GM12878 (cell line): Measurements from ENCODE around the gene LRRC10B. TPM values are rescaled to one million over a fixed set of nuclear protein-coding genes. Genes with fewer than 3 reads are reported as not detected.
A peak's percentile ranks its signal among the peaks of the same experiment; 100 is the strongest.

Experiments used
- ATAC-seq: fragments of 200-7000 bp; cut with Tn5 transposase; 3 replicates; pipeline ENCODE4 v1.9.1; 2020; ENCODE audit warnings: mild to moderate bottlenecking, moderate library complexity
- BruUV-seq: library from RNA; stranded (reverse); fragments of 400-500 nt; replicated peaks from 2 replicates; lab custom pipeline; 2021; lab: Mats Ljungman, UMichigan
- CTCF ChIA-PET: fragments of 300-600 bp; sonication (Branson Sonifier 250); formaldehyde crosslinking; extraction: SDS; loops from one replicate; lab custom pipeline; 2021; ENCODE audit warnings: inconsistent platforms; lab: Yijun Ruan, JAX
- POLR2A ChIA-PET: fragments of 350-600 bp; formaldehyde crosslinking; extraction: SDS; loops from one replicate; lab custom pipeline; 2021; ENCODE audit warnings: inconsistent platforms; lab: Charles Lee
- RAD21 ChIA-PET: fragments of 300-600 bp; sonication (Branson Sonifier 250); formaldehyde crosslinking; loops from one replicate; lab custom pipeline; 2023; ENCODE audit warnings: antibody characterized with exemption; ENCODE audit not compliant: unreplicated experiment; lab: Charles Lee
- SMC1A ChIA-PET: fragments of 300-600 bp; sonication (Branson Sonifier 250); formaldehyde crosslinking; loops from one replicate; lab custom pipeline; 2023; ENCODE audit not compliant: unreplicated experiment, uncharacterized antibody; lab: Charles Lee
- DNase-seq: peaks from one replicate; pipeline ENCODE4 v3.0.0-alpha.2; 2011; ENCODE audit warnings: low read depth, low spot score
- FAIRE-seq: peaks from 3 replicates; lab custom pipeline; 2011; peaks lifted over from hg19 to GRCh38; lab: Jason Lieb, UNC
- H2AFZ ChIP-seq: 2 replicates; pipeline ENCODE4 v1.6.0; 2011; ENCODE audit warnings: low read depth, low read length, control low read depth; ENCODE audit not compliant: control insufficient read depth
- H3K27ac ChIP-seq: 2 replicates; pipeline ENCODE4 v1.5.1; 2011; ENCODE audit warnings: control low read depth; ENCODE audit not compliant: control insufficient read depth, insufficient read depth
- H3K27me3 ChIP-seq, 2 experiments: replicated peaks in 1 of 2; 2 replicates each; pipeline versions ENCODE4 v1.6.0 to v1.6.1; 2011; ENCODE audit warnings: low read length in 1 of 2; ENCODE audit not compliant: control insufficient read depth in 2 of 2, insufficient read depth in 2 of 2
- H3K36me3 ChIP-seq, 2 experiments: 2 replicates each; pipeline ENCODE4 v1.5.1; 2011; ENCODE audit warnings: low read length in 1 of 2; ENCODE audit not compliant: control insufficient read depth in 2 of 2, insufficient read depth in 2 of 2
- H3K4me1 ChIP-seq: 2 replicates; pipeline ENCODE4 v1.6.1; 2011; ENCODE audit warnings: mild to moderate bottlenecking, low read length, moderate library complexity, mixed read lengths; ENCODE audit not compliant: control insufficient read depth, insufficient read depth
- H3K4me2 ChIP-seq: 2 replicates; pipeline ENCODE4 v1.6.0; 2011; ENCODE audit warnings: control low read depth; ENCODE audit not compliant: control insufficient read depth, insufficient read depth
- H3K4me3 ChIP-seq: fragments of 200-600 bp; sonication (generic); 2 replicates; pipeline ENCODE4 v1.5.1; 2016
- H3K79me2 ChIP-seq: 2 replicates; pipeline ENCODE4 v1.6.0; 2011; ENCODE audit warnings: low read length; ENCODE audit not compliant: control insufficient read depth, insufficient read depth
- H3K9ac ChIP-seq: 2 replicates; pipeline ENCODE4 v1.8.0; 2011; ENCODE audit warnings: low read length, control low read depth, mixed read lengths; ENCODE audit not compliant: control insufficient read depth, insufficient read depth
- H3K9me3 ChIP-seq: replicated peaks from 3 replicates; pipeline ENCODE4 v1.5.1; 2011; ENCODE audit warnings: mild to moderate bottlenecking, low read length; ENCODE audit not compliant: control insufficient read depth, insufficient read depth
- H4K20me1 ChIP-seq: 2 replicates; pipeline ENCODE4 v1.6.0; 2011; ENCODE audit not compliant: control insufficient read depth, insufficient read depth
- NR2C1 ChIP-seq: fragments of 450-650 bp; IDR thresholded peaks from 2 replicates; pipeline ENCODE4 v1.6.1; 2017; ENCODE audit warnings: antibody characterized with exemption, mild to moderate bottlenecking, moderate library complexity
- TAF1 ChIP-seq: IDR thresholded peaks from 2 replicates; pipeline ENCODE4 v1.6.1; 2011; ENCODE audit warnings: mild to moderate bottlenecking, low read depth, low read length, borderline replicate concordance
- WGBS: methylation state at CpG from one replicate; pipeline ENCODE4 v1.1.6; 2016; ENCODE audit warnings: low lambda C conversion rate; ENCODE audit not compliant: insufficient replicate concordance, insufficient coverage; ENCODE audit errors: missing lambda C conversion rate; 5-methylcytosine and 5-hydroxymethylcytosine counted together
- in situ Hi-C: fragments of 300-500 bp; cut with MboI; formaldehyde crosslinking; loops from 9 replicates; pipeline ENCODE4 v1.14.3; 2018; ENCODE audit warnings: mixed read lengths
- intact Hi-C: fragments of 100-400 bp; cut with micrococcal nuclease; formaldehyde crosslinking; loops from one replicate; pipeline ENCODE4 v1.14.2; 2022; ENCODE audit not compliant: unreplicated experiment
- microRNA counts: library from miRNA; unstranded; fragments of <30 nt; microRNA quantifications from one replicate; lab custom pipeline; 2016
- microRNA-seq: library from miRNA; unstranded; fragments of <30 nt; microRNA quantifications from one replicate; pipeline ENCODE4, GENCODE V29; 2018
- polyA plus RNA-seq, 11 experiments: library from polyadenylated mRNA; depleted of rRNA in 4 of 11; unstranded in 6 of 11; stranded (reverse) in 5 of 11; fragments of >200 nt; fragmentation: Nextera tagmentation in 4 of 11; fragmentation: Illumina TruSeq in 1 of 11; extraction: Ambion mirVana in 4 of 11; extraction: Trizol in 1 of 11; gene quantifications; 1 replicate in 1 of 11; 2 replicates in 10 of 11; pipeline versions ENCODE4 v1.2.1 to v1.2.3, GENCODE V29; 2011 to 2016; ENCODE audit warnings: inconsistent platforms in 2 of 11, missing spikeins in 2 of 11, low read depth in 1 of 11
- small RNA-seq: library from RNA; depleted of rRNA; stranded (forward); fragments of <200 nt; gene quantifications from one replicate; pipeline ENCODE3, GENCODE V24; 2014
- total RNA-seq, 4 experiments: library from RNA; depleted of rRNA in 3 of 4; stranded (reverse); fragments of >200 nt in 3 of 4; fragmentation: Illumina TruSeq in 1 of 4; extraction: Trizol in 1 of 4; gene quantifications; 2 replicates each; pipeline versions ENCODE4 v1.2.1 to v1.2.3, GENCODE V29; 2013 to 2021

LRRC10B gene
- total and polyA plus RNA-seq, 10 of the 15 experiments (the other 5 are each of a cell fraction or from before 2014, with no cell fraction given) = not detected

DNA sequence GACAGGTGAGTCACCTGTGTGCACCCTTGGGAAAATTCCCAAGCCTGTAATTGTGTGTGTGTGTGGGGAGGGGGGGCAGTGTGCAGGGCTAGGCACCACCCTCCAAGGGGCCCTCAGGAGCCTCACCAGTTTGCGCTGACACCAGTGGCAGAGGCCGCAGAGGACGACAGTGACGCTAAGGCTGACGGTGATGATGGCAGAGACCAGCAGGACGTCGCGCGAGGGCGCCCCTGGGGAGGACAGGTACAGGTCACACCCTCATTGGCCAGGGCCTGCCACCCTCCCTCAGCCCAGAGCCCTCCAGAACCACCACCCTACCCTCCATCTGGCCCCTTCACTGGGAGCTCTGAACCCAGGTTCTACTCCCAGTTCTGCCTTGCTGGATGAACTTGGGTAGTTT, 47.4 kb downstream of the LRRC10B start:
- Histone ChIP-seq H3K36me3 (no peaks in the 10 kb centered on the region), H3K4me1 (no peaks in the 10 kb centered on the region), H3K9me3 (no peaks in the 10 kb centered on the region), H3K9ac (no peak overlapping the region), H3K4me3 (no peak overlapping the region)
- RAD21 ChIA-PET = no interaction called here
- in situ Hi-C loops = no loop called here
- BruUV-seq = no TSS peak
- DNase-seq = no peak
- no peak for TF ChIP-seq TAF1
- TF ChIP-seq, all 136 proteins: peak for 0
- SMC1A ChIA-PET = no interaction called here
- no peak for FAIRE-seq
- 52% methylated on average over 10 of the region's 10 CpGs for WGBS
- intact Hi-C loops = no loop called here
- Histone ChIP-seq H3K27me3 (peaks cover 6% of the 10 kb centered on the region in 2 experiments), H4K20me1 (no peaks in the 10 kb centered on the region; the same call in 1 of the 2 replicates), H3K79me2 (no peaks in the 10 kb centered on the region), H3K27ac (no peak overlapping the region), H2AFZ (no peak overlapping the region), H3K4me2 (no peak overlapping the region)
- CTCF ChIA-PET = no interaction called here
- POLR2A ChIA-PET = no interaction called here
- ATAC-seq = no peak

DNA sequence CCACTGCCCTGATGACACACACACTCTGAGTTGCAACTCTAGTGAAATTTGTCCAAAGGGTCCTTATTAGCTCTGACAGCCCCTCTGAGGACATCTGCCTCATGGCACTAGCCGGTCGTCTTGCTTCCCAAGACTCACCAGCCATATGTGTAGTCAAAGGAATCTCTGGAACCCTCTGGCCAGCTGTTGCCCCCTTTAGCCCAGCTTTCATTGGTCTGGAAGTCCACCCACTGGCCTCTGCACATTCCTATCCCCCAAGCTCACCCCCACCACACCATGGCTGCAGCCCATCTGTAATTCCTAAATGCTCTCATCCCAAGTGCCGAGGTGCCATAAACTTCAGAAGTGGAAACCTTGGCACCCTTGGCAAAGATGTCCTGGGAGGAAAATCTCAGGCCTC, 48.1 kb downstream of the LRRC10B start:
- Histone ChIP-seq H3K9me3 (no peaks in the 10 kb centered on the region), H4K20me1 (no peaks in the 10 kb centered on the region; the same call in 1 of the 2 replicates), H3K79me2 (no peaks in the 10 kb centered on the region), H3K27ac (no peak overlapping the region), H2AFZ (no peak overlapping the region), H3K36me3 (no peaks in the 10 kb centered on the region), H3K9ac (no peak overlapping the region), H3K4me2 (no peak overlapping the region), H3K4me3 (no peak overlapping the region), H3K4me1 (no peaks in the 10 kb centered on the region), H3K27me3 (peaks cover 6% of the 10 kb centered on the region in 2 experiments; a peak in 3 of 4 replicates)
- ChIA-PET RAD21 (no interaction called here), CTCF (no interaction called here), POLR2A (no interaction called here), SMC1A (interaction anchor here (0.6 kb wide), 1 partner anchor 534 kb away, joined by 3 read pairs; no protein-coding TSS in a partner anchor)
- TF ChIP-seq NR2C1 = no peak
- DNase-seq = no peak
- ATAC-seq = no peak
- in situ Hi-C loops (no loop called here), intact Hi-C loops (no loop called here)
- no peak for FAIRE-seq
- 77% methylated on average over 3 of the region's 3 CpGs for WGBS
- no TSS peak for BruUV-seq

MicroRNAs within 50 kb of the gene (microRNA counts, 767-probe panel; counts per million panel counts)
- 977 counts per million, percentile 26 among the panel's probes with 10 or more counts for microRNA hsa-miR-4488 (lab: Ali Mortazavi, UCI)

Small RNA genes within 50 kb of the gene (microRNA-seq; reads per million reads assigned to microRNA genes)
- gene MIR4488 = not detected

Small RNA genes within 50 kb of the gene (small RNA-seq; reads per million reads assigned to genes)
- not detected for gene MIR4488

Other genes with a start within 250 kb of the LRRC10B start
Only the 7 nearest of the 11 such genes appear.
- gene CYB561A3, start 146.9 kb upstream of the LRRC10B start, total RNA-seq (2014; rRNA removed) = 77.2 and 84.6 TPM in 2 replicates
- 46.7 and 48.2 TPM in 2 replicates for gene CYB561A3, start 146.9 kb upstream of the LRRC10B start, total RNA-seq (2014; rRNA removed; fragmentation: Illumina TruSeq; extraction: Trizol)
- 76.0 and 92.2 TPM in 2 replicates for gene CYB561A3, start 146.9 kb upstream of the LRRC10B start, total RNA-seq (2021)
- gene CYB561A3, start 146.9 kb upstream of the LRRC10B start, polyA plus RNA-seq (2011; rRNA removed) = 26.7 and 44.9 TPM in 2 replicates
- gene CYB561A3, start 146.9 kb upstream of the LRRC10B start, polyA plus RNA-seq (2014; fragmentation: Illumina TruSeq; extraction: Trizol) = 36.7 and 76.4 TPM in 2 replicates
- 10 to 100 TPM; 40.1 to 53.5 TPM for gene CYB561A3, start 146.9 kb upstream of the LRRC10B start, polyA plus RNA-seq (2014; fragmentation: Nextera tagmentation; extraction: Ambion mirVana)
- gene CYB561A3, start 146.9 kb upstream of the LRRC10B start, polyA plus RNA-seq (2014; rRNA removed) = 72.4 and 81.2 TPM in 2 replicates
- gene CYB561A3, start 146.9 kb upstream of the LRRC10B start, polyA plus RNA-seq (2016; fragmentation: Nextera tagmentation; extraction: Ambion mirVana) = 100 to 1,000 TPM; 152 to 169 TPM
- gene TMEM138, start 146.4 kb upstream of the LRRC10B start, total RNA-seq (2014; rRNA removed) = 28.5 and 30.1 TPM in 2 replicates
- 37.4 and 43.0 TPM in 2 replicates for gene TMEM138, start 146.4 kb upstream of the LRRC10B start, total RNA-seq (2014; rRNA removed; fragmentation: Illumina TruSeq; extraction: Trizol)
- gene TMEM138, start 146.4 kb upstream of the LRRC10B start, total RNA-seq (2021) = 44.5 and 47.6 TPM in 2 replicates
- 93.6 and 116 TPM in 2 replicates for gene TMEM138, start 146.4 kb upstream of the LRRC10B start, polyA plus RNA-seq (2011; rRNA removed)
- gene TMEM138, start 146.4 kb upstream of the LRRC10B start, polyA plus RNA-seq (2014; fragmentation: Illumina TruSeq; extraction: Trizol) = 72.8 and 82.6 TPM in 2 replicates
- 10 to 100 TPM; 64.2 to 87.2 TPM for gene TMEM138, start 146.4 kb upstream of the LRRC10B start, polyA plus RNA-seq (2014; fragmentation: Nextera tagmentation; extraction: Ambion mirVana)
- gene TMEM138, start 146.4 kb upstream of the LRRC10B start, polyA plus RNA-seq (2014; rRNA removed) = 46.4 and 48.2 TPM in 2 replicates
- gene TMEM138, start 146.4 kb upstream of the LRRC10B start, polyA plus RNA-seq (2016; fragmentation: Nextera tagmentation; extraction: Ambion mirVana) = 10 to 100 TPM; 83.5 to 86.3 TPM
- gene TMEM216, start 116.2 kb upstream of the LRRC10B start, total RNA-seq (2014; rRNA removed) = 10.2 and 11.3 TPM in 2 replicates
- 9.3 and 10.2 TPM in 2 replicates for gene TMEM216, start 116.2 kb upstream of the LRRC10B start, total RNA-seq (2014; rRNA removed; fragmentation: Illumina TruSeq; extraction: Trizol)
- gene TMEM216, start 116.2 kb upstream of the LRRC10B start, total RNA-seq (2021) = 6.4 and 7.8 TPM in 2 replicates
- gene TMEM216, start 116.2 kb upstream of the LRRC10B start, polyA plus RNA-seq (2011; rRNA removed) = 32.1 and 40.2 TPM in 2 replicates
- gene TMEM216, start 116.2 kb upstream of the LRRC10B start, polyA plus RNA-seq (2014; fragmentation: Illumina TruSeq; extraction: Trizol) = 17.3 and 20.4 TPM in 2 replicates
- gene TMEM216, start 116.2 kb upstream of the LRRC10B start, polyA plus RNA-seq (2014; fragmentation: Nextera tagmentation; extraction: Ambion mirVana) = 10 to 100 TPM; 25.6 to 40.7 TPM
- gene TMEM216, start 116.2 kb upstream of the LRRC10B start, polyA plus RNA-seq (2014; rRNA removed) = 16.0 and 19.1 TPM in 2 replicates
- 10 to 100 TPM; 21.1 to 24.7 TPM for gene TMEM216, start 116.2 kb upstream of the LRRC10B start, polyA plus RNA-seq (2016; fragmentation: Nextera tagmentation; extraction: Ambion mirVana)
- gene CPSF7, start 78.8 kb upstream of the LRRC10B start, total RNA-seq (2014; rRNA removed) = 31.8 TPM in 2 replicates
- gene CPSF7, start 78.8 kb upstream of the LRRC10B start, total RNA-seq (2014; rRNA removed; fragmentation: Illumina TruSeq; extraction: Trizol) = 41.9 and 42.4 TPM in 2 replicates
- gene CPSF7, start 78.8 kb upstream of the LRRC10B start, total RNA-seq (2021) = 80.2 and 89.0 TPM in 2 replicates
- 37.9 and 61.6 TPM in 2 replicates for gene CPSF7, start 78.8 kb upstream of the LRRC10B start, polyA plus RNA-seq (2011; rRNA removed)
- 93.1 and 107 TPM in 2 replicates for gene CPSF7, start 78.8 kb upstream of the LRRC10B start, polyA plus RNA-seq (2014; fragmentation: Illumina TruSeq; extraction: Trizol)
- 10 to 100 TPM; 14.9 to 21.9 TPM for gene CPSF7, start 78.8 kb upstream of the LRRC10B start, polyA plus RNA-seq (2014; fragmentation: Nextera tagmentation; extraction: Ambion mirVana)
- gene CPSF7, start 78.8 kb upstream of the LRRC10B start, polyA plus RNA-seq (2014; rRNA removed) = 65.9 and 66.8 TPM in 2 replicates
- 10 to 100 TPM; 60.3 to 67.0 TPM for gene CPSF7, start 78.8 kb upstream of the LRRC10B start, polyA plus RNA-seq (2016; fragmentation: Nextera tagmentation; extraction: Ambion mirVana)
- gene SDHAF2, start 78.6 kb upstream of the LRRC10B start, total RNA-seq (2014; rRNA removed) = 64.9 and 66.8 TPM in 2 replicates
- 30.6 and 32.5 TPM in 2 replicates for gene SDHAF2, start 78.6 kb upstream of the LRRC10B start, total RNA-seq (2014; rRNA removed; fragmentation: Illumina TruSeq; extraction: Trizol)
- gene SDHAF2, start 78.6 kb upstream of the LRRC10B start, total RNA-seq (2021) = 42.5 and 42.6 TPM in 2 replicates
- gene SDHAF2, start 78.6 kb upstream of the LRRC10B start, polyA plus RNA-seq (2011; rRNA removed) = 76.0 and 92.1 TPM in 2 replicates
- gene SDHAF2, start 78.6 kb upstream of the LRRC10B start, polyA plus RNA-seq (2014; fragmentation: Illumina TruSeq; extraction: Trizol) = 38.0 and 52.2 TPM in 2 replicates
- 100 to 1,000 TPM; 155 to 160 TPM for gene SDHAF2, start 78.6 kb upstream of the LRRC10B start, polyA plus RNA-seq (2014; fragmentation: Nextera tagmentation; extraction: Ambion mirVana)
- 70.2 and 72.0 TPM in 2 replicates for gene SDHAF2, start 78.6 kb upstream of the LRRC10B start, polyA plus RNA-seq (2014; rRNA removed)
- gene SDHAF2, start 78.6 kb upstream of the LRRC10B start, polyA plus RNA-seq (2016; fragmentation: Nextera tagmentation; extraction: Ambion mirVana) = 10 to 100 TPM; 86.4 to 93.5 TPM
- gene SYT7, start 72.3 kb downstream of the LRRC10B start, total RNA-seq (2014; rRNA removed) = not detected in 2 replicates
- gene SYT7, start 72.3 kb downstream of the LRRC10B start, total RNA-seq (2014; rRNA removed; fragmentation: Illumina TruSeq; extraction: Trizol) = not detected in 2 replicates
- not detected in 2 replicates for gene SYT7, start 72.3 kb downstream of the LRRC10B start, total RNA-seq (2021)
- not detected in 2 replicates for gene SYT7, start 72.3 kb downstream of the LRRC10B start, polyA plus RNA-seq (2011; rRNA removed)
- gene SYT7, start 72.3 kb downstream of the LRRC10B start, polyA plus RNA-seq (2014; fragmentation: Illumina TruSeq; extraction: Trizol) = not detected in 2 replicates
- gene SYT7, start 72.3 kb downstream of the LRRC10B start, polyA plus RNA-seq (2014; fragmentation: Nextera tagmentation; extraction: Ambion mirVana) = not detected
- gene SYT7, start 72.3 kb downstream of the LRRC10B start, polyA plus RNA-seq (2014; rRNA removed) = not detected in 2 replicates
- gene SYT7, start 72.3 kb downstream of the LRRC10B start, polyA plus RNA-seq (2016; fragmentation: Nextera tagmentation; extraction: Ambion mirVana) = not detected
- gene DAGLA, start 171.6 kb downstream of the LRRC10B start, total RNA-seq (2014; rRNA removed) = not detected in 2 replicates
- not detected in 2 replicates for gene DAGLA, start 171.6 kb downstream of the LRRC10B start, total RNA-seq (2014; rRNA removed; fragmentation: Illumina TruSeq; extraction: Trizol)
- gene DAGLA, start 171.6 kb downstream of the LRRC10B start, total RNA-seq (2021) = 0.05 TPM in 1 of 2 replicates, not detected in the other
- not detected in 2 replicates for gene DAGLA, start 171.6 kb downstream of the LRRC10B start, polyA plus RNA-seq (2011; rRNA removed)
- not detected in 2 replicates for gene DAGLA, start 171.6 kb downstream of the LRRC10B start, polyA plus RNA-seq (2014; fragmentation: Illumina TruSeq; extraction: Trizol)
- gene DAGLA, start 171.6 kb downstream of the LRRC10B start, polyA plus RNA-seq (2014; fragmentation: Nextera tagmentation; extraction: Ambion mirVana) = not detected
- not detected in 2 replicates for gene DAGLA, start 171.6 kb downstream of the LRRC10B start, polyA plus RNA-seq (2014; rRNA removed)
- gene DAGLA, start 171.6 kb downstream of the LRRC10B start, polyA plus RNA-seq (2016; fragmentation: Nextera tagmentation; extraction: Ambion mirVana) = not detected